GM19452 (cell line): ENCODE results near the gene CUEDC1.

Source experiments
- ATAC-seq: cut with Tn5 transposase; IDR thresholded peaks from one replicate; pipeline ENCODE4 v1.9.1; 2021; ENCODE audit not compliant: unreplicated experiment

The CUEDC1 gene

GRCh38 chr17:57881143-57881542 is 74.1 kb downstream of the CUEDC1 start:
- no peak for ATAC-seq

DNA sequence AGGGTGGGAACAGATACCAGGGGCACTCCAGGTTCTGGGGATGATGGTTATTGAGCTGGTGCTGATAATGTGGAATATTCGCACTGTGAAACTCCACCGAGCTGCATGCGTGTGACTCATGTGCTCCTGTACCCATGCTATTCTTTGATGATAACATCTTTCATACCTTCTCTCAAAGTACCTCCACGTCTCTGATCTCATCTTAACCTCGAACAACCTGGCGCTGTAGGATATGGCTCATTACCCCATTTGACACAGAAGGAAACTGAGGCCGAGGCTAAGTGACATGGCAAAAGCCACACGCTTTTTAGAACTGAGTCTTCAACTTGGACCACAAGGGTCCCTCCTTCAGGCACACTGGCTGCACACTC is 75.1 kb downstream of the CUEDC1 start:
- ATAC-seq: no peak

GRCh38 chr17:57879437-57880085 is 75.7 kb downstream of the CUEDC1 start:
- no peak for ATAC-seq

DNA sequence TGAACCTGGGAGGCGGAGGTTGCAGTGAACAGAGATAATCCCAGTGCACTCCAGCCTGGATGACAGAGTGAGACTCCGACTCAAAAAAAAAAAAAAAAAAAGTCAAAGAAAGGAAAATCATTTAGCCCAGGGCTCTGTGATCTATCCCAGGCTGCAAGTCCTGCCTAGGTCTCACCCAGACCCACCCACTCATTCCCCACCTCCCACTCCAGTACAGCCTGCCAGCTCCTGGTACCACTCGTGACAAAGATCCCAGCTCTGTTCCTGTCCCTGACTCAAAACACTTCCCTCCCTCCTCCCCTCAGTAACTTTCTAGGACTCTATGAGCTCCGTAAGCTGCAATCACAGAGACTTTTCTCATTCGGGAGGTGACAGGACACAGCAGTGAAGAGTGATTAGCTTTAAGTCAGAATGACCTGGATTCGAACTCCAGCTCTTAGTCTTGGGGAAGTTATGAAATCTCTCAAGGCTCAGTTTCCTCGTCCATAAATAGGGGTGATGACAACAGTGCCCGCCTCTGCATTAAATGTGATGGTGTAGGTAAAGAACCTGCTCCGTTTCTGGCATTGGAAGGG is 77.3 kb downstream of the CUEDC1 start:
- no peak for ATAC-seq

GRCh38 chr17:57876866-57877237 is 78.4 kb downstream of the CUEDC1 start:
- ATAC-seq: no peak

DNA sequence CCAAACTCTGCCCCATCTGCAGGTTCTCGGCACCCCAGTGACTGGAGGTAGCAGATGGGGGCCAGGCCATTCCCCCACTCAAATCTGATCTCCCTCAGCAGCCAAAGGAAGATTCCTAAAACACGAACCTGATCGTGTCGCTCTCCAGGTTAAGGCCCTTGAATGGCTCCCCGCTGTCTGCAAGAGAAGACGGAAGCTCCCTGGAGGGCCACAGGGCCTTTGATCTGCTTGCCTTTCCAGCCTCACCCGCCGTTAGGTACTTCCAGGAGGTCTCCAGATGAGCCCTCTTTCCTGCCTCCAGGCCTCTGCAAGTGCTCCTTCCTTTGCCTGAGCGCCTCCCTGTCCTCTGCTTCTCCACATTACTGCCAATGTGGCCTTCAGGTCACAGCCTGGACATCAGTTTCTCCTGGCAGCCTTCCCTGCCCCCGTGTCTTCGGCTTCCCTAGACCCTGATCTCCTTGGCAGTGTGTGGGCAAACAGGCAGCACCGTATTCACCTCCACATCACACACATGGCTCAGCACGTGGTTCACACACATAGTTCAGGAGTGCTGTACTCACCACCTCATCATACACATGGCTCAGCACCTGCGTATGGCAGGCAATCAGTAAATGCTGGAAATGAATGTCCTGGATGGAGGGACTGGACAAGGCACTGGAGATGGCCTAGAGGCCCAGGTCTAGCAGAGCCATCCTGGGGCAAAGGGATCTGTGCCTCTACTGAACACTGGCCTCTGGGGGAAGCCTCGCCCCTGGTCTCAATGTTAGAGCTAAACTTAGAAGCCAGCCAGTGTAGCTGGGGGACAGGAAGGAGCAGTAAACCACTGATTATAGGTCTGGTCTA is 79.0 kb downstream of the CUEDC1 start:
- no peak for ATAC-seq

DNA sequence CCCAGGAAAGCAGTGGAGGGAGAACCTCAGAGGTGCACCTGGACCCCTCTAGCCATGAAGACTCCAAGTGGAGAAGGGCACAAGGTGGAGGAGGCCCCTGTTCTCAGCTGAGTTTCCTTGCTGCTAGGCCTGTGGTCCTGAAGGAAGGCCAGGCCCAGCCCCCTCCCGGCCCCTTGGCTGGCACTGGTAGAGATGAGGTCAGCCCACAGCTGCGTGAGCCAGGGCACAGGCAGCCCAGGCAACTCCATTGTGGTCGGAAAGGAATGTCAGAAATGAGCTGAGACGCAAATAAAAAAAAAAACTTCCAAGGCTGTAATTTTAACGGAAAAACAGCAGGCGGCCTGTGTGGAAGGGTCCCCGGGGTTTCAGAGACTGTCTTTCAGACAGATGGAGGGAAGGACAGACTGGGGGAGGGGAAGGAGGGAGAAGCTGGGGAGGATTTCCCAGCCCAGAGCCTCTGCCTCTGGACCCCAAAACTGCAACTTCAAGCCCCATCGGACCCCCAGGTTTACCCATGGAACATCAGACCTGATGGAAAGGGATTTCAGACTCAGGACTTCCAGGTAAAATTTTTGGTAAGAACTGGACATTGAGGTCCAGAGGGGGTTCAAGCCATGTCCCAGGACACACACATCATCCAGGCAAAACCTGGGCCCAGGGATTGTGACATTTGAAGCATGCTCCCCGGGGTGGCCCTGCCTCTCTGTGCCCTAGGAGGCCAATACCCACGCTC is 79.8 kb downstream of the CUEDC1 start:
- no peak for ATAC-seq

- ATAC-seq: no peak
These were observed 80.5 kb downstream of the CUEDC1 start for GRCh38 chr17:57874434-57875289.

- ATAC-seq: no peak
These were observed 81.2 kb downstream of the CUEDC1 start for GRCh38 chr17:57874058-57874419.

- ATAC-seq: no peak
These were observed 81.8 kb downstream of the CUEDC1 start for GRCh38 chr17:57873261-57874057.

DNA sequence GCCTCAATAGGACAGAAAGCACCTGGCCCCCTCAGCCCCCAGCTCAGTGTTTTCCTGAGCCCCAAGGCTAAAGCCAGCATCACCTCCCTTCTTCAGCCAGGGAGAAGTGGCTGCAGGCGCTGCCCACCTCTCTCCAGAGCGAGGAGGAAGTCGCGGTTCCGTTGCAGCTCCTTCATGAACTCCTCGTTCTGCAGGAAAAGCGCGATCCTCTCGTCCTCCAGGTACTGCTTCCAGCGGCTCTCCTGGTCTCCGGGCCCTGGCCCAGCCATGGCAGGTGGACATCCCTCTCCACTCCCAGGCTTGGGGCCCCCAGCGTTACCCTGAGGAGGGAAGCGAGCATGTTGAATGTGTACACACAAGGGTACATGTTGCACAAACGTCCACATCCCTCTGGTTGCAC is 82.7 kb downstream of the CUEDC1 start:
- no peak for ATAC-seq

DNA sequence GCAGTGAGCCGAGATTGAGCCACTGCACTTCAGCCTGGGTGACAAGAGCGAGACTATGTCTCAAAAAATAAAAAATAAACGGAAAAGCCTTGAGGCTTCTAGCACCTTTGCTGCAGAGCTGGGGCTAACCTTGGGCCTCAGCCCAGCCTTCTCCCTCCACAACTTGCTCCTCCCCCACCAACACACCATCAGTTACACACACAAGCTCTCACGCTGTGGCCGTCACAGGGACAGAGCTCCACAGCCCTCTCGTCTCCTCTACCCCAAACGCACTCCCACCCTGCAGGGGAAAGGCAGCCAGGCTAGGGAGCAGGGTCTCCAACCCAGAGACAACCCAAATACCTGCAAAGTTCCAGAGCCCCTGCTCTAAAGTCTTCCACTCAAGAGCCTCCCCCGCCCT is 83.3 kb downstream of the CUEDC1 start:
- ATAC-seq: no peak

- no peak for ATAC-seq
These were observed 84.1 kb downstream of the CUEDC1 start for GRCh38 chr17:57871155-57871554.

GRCh38 chr17:57870283-57870635 is 85.0 kb downstream of the CUEDC1 start:
- no peak for ATAC-seq

GRCh38 chr17:57869617-57870282 is 85.5 kb downstream of the CUEDC1 start:
- no peak for ATAC-seq

DNA sequence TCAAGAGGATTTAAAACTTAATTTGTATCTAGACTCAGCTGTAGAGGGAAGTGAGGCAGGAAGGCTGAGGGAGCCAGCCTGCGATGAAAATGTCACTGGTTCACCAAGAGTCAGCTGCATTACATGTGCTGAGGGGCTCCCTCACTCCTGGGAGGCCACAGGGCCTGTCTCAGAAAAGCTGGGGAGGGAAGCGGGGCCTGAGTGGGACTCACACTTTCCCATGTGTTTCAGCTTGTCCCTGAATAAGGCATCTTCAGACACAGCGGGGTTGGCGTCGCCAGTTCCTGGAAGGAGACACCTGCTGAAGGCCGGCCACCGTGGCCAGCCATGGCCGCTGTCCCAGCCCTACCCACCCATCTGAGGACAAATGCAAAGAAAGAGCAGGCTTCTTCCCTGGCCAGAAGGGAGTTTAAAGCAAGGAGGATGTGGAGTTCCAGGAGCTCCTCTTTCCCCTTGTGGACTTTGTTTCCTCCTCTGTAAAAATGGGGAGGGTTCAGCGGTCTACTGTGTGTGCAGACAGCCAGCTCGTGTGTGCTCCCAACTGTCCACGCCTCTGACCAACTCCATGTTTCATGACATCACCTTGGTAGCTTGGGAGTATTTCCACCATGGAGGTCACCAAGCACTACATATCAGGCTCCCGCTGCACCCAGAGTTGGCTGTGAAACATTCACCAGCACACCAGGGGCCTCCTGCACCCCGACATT is 86.1 kb downstream of the CUEDC1 start:
- no peak for ATAC-seq

GRCh38 chr17:57868007-57868909 is 87.0 kb downstream of the CUEDC1 start:
- no peak for ATAC-seq

DNA sequence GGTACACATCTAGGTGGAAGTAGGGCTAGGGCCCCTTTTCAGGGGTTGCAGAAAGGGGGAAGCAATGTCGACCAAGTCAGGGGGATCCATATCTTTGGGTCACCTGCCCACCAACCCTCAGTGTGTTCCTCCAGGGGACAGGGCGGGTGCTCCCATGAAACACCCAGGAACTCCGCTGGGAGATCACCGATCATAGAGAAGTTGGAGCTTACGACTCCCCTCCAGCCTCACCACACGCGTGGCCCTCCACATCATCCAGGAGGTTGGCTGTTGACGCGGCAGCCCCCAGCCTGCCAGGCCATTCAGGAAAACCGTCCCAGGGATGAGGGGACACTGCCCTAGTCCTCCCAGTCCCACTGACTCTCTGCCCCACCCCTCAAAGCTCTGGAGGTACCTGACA is 88.1 kb downstream of the CUEDC1 start:
- no peak for ATAC-seq
